NCI-H1092 treated with DMSO at 0.1 percent for 48 hours (cell line): ENCODE data around the gene STAT5A.
A peak's percentile ranks its signal among the peaks of the same experiment; 100 is the strongest.
"Not testable (repeated sequence)": the region's sequence is repeated elsewhere in the genome, so short reads cannot be mapped to it uniquely, and the experiment has no call there.

Experiments
- DNase-seq: peaks from one replicate; lab custom pipeline; 2025; lab: John Stamatoyannopoulos, UW

STAT5A gene

GRCh38 chr17:42287977-42288802 is at the start of gene STAT5A:
TSS of gene STAT5A (plus strand) at chr17:42288498. CDS start at chr17:42289412, 914 bp downstream.
- DNase-seq: peak; percentile 40

DNA sequence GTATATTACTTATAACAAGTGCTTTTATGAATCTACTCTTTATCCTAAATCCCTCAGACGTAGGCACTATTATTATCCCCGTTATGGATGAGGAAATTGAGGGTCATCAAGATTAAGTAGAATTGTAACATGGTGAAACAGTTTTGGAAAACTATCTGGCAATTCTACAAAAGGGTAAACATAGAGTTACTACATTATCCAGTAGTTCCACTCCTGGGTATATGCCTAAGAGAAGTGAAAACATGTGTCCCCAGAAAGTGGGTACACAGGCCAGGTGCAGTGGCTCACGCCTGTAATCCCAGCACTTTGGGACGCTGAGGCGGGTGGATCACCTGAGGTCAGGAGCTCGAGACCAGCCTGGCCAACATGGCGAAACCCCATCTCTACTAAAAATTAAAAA is 48.7 kb upstream of the STAT5A start:
- not testable (repeated sequence) for DNase-seq

DNA sequence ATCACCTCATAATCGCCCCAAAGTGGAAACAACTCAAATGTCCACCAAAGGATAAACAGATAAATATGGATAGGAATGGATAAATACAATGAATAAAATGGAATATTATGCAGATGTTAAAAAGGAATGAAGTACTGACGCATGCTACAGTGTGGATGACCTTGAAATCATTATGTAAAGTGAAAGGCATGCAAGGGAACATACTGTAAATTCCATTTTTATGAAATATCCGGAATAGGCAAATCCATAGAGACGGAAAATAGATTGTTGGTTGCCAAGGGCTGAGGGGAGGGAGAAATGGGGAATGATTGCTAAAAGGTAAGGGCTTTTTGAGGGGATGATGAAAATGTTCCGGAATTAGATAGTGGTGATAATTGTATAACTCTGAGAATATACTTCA is 48.1 kb upstream of the STAT5A start:
- DNase-seq: no peak

GRCh38 chr17:42240863-42241262 is 47.4 kb upstream of the STAT5A start:
- DNase-seq: not testable (repeated sequence)

DNA sequence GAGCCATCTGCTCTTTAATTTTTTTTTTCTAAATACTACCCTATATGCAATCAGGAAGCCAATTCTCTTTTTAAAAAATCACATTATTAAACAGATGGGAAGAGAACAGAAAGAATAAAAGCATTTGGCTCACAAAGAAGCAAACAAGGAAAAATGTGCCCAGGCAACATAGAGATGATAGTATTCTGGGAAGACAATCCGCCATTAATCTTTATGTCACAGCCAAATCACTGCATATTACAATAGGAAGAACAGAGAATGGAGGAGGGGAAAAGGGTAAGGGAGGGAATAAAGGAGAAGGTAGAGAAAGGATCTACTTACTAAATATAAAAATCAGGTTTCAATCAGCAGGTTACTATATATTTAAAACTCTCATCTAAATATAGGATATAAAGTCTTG is 46.4 kb upstream of the STAT5A start:
- no peak for DNase-seq

GRCh38 chr17:42243493-42243982 is 44.8 kb upstream of the STAT5A start:
- no peak for DNase-seq

DNA sequence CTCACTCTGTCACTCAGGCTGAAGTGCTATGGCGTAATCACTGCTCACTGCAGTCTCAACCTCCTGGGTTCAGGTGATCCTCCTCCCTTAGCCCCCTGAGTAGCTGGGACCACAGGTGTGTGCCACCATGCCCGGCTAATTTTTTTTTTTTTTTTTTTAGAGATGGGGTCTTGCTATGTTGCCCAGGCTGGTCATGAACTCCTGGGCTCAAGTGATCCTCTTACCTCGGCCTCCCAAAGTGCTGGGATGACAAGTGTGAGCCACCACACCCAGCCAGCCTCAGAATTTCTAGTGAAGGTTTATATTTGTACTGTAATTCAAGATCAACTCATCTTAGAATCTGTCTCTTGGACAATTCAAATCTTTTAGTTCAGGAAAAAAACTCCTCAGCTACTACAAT is 44.2 kb upstream of the STAT5A start:
- not testable (repeated sequence) for DNase-seq

DNA sequence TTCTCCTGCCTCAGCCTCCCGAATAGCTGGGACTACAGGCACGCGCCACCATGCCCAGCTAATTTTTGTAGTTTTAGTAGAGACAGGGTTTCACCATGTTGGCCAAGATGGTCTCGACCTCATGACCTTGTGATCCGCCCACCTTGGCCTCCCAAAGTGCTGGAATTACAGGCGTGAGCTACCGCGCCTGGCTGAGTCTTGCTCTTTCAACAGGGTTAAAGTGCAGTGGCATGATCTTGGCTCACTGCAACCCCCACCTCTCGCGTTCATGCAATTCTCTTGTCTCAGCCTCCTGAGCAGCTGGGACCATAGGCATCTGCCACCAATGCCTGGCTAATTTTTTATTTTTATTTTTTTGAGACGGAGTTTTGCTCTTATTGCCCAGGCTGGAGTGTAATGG is 43.1 kb upstream of the STAT5A start:
- not testable (repeated sequence) for DNase-seq

DNA sequence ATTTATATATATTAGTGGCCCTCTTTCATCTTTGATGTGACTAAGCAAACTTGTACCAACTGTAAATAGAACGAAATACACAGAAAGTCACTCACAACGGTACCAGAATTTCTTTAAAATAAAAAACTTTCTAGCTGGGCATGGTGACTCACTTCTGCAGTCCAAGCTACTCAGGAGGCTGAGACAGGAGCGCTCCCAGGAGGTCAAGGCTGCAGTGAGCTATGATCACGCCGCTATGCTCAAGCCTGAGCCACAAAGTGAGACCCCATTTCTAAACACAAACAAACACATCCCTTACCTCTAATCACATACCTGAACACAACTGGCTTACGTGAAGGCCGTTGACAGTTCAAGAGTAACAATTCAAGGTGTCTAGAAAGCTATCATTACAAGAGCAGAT is 41.8 kb upstream of the STAT5A start:
- DNase-seq: no peak

DNA sequence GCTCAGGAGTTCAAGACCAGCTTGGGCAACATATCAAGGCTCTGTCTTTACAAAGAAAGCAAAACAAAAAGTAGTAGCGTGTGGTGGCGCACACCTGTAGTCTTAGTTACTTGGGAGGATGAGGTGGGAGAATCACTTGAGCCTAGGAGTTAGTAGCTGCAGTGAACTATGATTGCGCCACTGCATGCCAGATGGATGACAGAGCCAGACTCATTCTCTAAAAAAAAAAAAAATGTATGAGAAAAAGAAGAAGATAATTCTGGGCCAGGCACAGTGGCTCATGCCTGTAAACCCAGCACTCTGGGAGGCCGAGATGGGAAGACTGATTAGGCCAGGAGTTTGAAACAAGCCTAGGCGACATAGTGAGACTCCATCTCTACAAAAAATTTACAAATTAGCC is 40.6 kb upstream of the STAT5A start:
- DNase-seq: no peak

- DNase-seq: peak; percentile 77
Measured at GRCh38 chr17:42248351-42249179, 39.7 kb upstream of the STAT5A start.

DNA sequence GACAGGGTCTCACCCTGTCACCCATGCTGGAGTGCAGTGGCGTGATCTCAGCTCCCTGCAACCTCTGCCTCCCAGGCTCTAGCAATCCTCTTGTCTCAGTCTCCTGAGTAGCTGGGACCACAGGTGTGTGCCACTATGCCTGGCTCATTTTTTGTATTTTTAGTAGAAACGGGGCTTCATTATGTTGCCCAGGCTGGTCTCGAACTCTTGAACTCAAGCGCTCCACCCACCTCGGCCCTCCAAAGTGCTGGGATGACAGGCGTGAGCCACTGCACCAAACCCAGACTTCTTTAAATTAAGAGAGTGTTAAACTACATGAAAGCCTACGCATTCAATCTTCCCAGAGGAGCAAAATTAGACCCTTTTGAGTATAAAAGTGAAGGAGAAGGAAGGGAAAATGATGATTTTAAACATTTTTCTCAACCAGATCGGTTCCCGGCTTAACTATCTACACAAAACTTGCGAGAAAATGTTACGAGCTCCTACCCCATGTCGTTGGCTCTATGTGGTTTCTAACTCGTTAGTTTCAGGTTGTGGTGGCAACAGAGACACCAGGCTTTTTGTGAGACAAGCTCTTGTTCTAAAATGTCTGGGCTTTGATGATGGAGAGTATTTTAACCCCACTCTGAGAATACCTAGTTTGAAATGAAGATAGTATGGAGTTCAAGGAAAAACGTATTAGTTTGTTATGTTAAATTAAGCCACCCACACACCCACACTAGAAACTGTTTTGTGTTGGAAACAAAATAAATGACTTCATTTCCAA is 38.4 kb upstream of the STAT5A start:
- no peak for DNase-seq

- no peak for DNase-seq
Measured at GRCh38 chr17:42251115-42251514, 37.2 kb upstream of the STAT5A start.

GRCh38 chr17:42252597-42253550 is 35.4 kb upstream of the STAT5A start:
- DNase-seq: no peak

DNA sequence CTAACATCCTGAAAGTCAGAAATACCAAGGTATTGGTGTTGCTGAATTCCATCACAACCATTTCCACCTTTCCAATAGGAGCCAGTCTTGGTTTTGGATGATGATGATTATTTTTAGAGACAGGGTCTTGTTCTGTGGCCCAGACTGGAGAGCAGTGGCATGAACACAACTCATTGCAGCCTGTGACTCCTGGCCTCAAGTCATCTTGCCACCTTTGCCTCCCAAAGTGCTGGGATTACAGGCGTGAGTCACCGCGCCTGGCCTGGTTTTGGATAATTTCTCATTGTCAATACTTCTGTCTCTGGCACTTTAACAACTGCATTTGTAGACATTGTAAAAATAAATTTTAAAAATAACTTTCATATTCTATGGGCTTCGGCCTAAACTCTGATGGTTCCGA is 34.7 kb upstream of the STAT5A start:
- no peak for DNase-seq

GRCh38 chr17:42255445-42255844 is 32.9 kb upstream of the STAT5A start:
- no peak for DNase-seq

DNA sequence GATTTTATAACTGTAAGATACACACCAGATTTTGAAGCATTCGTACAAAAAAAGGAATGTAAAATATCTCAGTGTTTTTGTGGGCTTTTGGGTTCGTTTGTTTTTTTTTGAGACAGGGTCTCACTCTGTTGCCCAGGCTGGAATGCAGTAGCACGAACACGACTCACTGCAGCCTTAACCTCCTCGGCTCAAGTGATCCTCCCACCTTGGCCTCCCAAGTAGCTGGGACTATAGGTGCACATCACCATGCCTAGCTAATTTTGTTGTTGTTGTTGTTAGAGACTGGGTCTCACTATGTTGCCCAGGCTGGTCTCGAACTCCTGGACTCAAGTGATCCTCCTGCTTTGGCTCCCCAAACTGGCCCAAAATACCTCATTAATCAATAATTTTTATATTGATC is 28.0 kb upstream of the STAT5A start:
- no peak for DNase-seq

DNA sequence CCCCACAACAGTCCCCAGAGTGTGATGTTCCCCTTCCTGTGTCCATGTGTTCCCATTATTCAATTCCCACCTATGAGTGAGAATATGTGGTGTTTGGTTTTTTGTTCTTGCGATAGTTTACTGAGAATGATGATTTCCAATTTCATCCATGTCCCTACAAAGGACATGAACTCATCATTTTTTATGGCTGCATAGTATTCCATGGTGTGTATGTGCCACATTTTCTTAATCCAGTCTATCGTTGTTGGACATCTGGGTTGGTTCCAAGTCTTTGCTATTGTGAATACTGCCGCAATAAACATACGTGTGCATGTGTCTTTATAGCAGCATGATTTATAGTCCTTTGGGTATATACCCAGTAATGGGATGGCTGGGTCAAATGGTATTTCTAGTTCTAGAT is 23.9 kb upstream of the STAT5A start:
- DNase-seq: not testable (repeated sequence)

DNA sequence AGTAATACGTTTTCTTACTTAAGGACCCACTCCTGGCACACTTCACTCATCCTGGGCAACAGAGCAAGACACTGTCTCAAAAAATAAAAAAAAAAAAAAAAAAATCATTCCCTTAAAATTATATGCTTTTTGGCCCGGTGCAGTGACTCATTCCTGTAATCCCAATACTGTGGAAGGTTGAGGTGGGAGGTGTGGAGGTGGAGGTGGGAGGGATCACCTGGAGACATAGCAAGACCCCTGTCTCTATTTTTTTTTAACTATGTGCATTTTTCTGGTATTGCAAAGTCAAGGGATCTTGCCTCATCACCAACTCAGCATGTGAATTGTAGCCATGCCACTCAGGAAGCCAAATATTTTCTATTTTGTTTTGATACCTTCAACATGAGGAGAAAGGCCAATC is 21.8 kb upstream of the STAT5A start:
- no peak for DNase-seq

- DNase-seq: no peak
Measured at GRCh38 chr17:42266918-42267766, 21.2 kb upstream of the STAT5A start.
